ENCODE results near the gene OMG.

Gene OMG

GRCh38 chr17:31329221-31329620 lies 32.2 kb upstream of the OMG start:
- Histone ChIP-seq H3K9me2 (ENCODE audit: low read depth, low read length) (no peaks in the 10 kb centered on the region), H3K27me3 (ENCODE audit: insufficient read depth, low read length) (no peaks in the 10 kb centered on the region), H3K27ac (ENCODE audit: low read depth, low read length, poor library complexity, severe bottlenecking) (no peak overlapping the region), H3K4me2 (ENCODE audit: low read length) (no peak overlapping the region), H3K4me1 (ENCODE audit: insufficient read depth, low read length, severe bottlenecking) (no peaks in the 10 kb centered on the region), H4K20me1 (ENCODE audit: insufficient read depth, low read length) (no peaks in the 10 kb centered on the region), H3K79me2 (ENCODE audit: insufficient read depth, low read length) (no peaks in the 10 kb centered on the region), H3F3A (ENCODE audit: insufficient read depth, low read length) (no peaks in the 10 kb centered on the region; the same call in 1 of the 2 replicates), H2AFZ (ENCODE audit: low read length) (no peak overlapping the region), H3K36me3 (ENCODE audit: insufficient read depth, low read length) (peaks cover 10% of the 10 kb centered on the region), H3K4me3 (ENCODE audit: low read depth, low read length, poor library complexity, severe bottlenecking) (no peak overlapping the region), H3K9me3 (ENCODE audit: low read length) (no peaks in the 10 kb centered on the region), H3K9ac (ENCODE audit: low read length) (no peak overlapping the region)
- TF ChIP-seq CTCF (IDR thresholded peaks at IDR 0.05; ENCODE audit: low read length) (no peak), EZH2 (IDR thresholded peaks at IDR 0.05; ENCODE audit: borderline replicate concordance, low read length) (no peak)

GRCh38 chr17:31328160-31328535 lies 31.1 kb upstream of the OMG start:
- no peak for TF ChIP-seq EZH2 (IDR thresholded peaks at IDR 0.05; ENCODE audit: borderline replicate concordance, low read length)
- no peak for TF ChIP-seq CTCF (IDR thresholded peaks at IDR 0.05; ENCODE audit: low read length)
- no peak overlapping the region for H2AFZ ChIP-seq (ENCODE audit: low read length)
- no peak overlapping the region for H3K4me3 ChIP-seq (ENCODE audit: low read depth, low read length, poor library complexity, severe bottlenecking)
- H4K20me1 ChIP-seq (ENCODE audit: insufficient read depth, low read length), result no peaks in the 10 kb centered on the region
- H3K27me3 ChIP-seq (ENCODE audit: insufficient read depth, low read length), result no peaks in the 10 kb centered on the region
- no peak overlapping the region for H3K4me2 ChIP-seq (ENCODE audit: low read length)
- no peaks in the 10 kb centered on the region for H3K9me3 ChIP-seq (ENCODE audit: low read length)
- H3K4me1 ChIP-seq (ENCODE audit: insufficient read depth, low read length, severe bottlenecking), result no peaks in the 10 kb centered on the region
- no peaks in the 10 kb centered on the region; the same call in 1 of the 2 replicates for H3F3A ChIP-seq (ENCODE audit: insufficient read depth, low read length)
- H3K27ac ChIP-seq (ENCODE audit: low read depth, low read length, poor library complexity, severe bottlenecking), result no peak overlapping the region
- no peak overlapping the region for H3K9ac ChIP-seq (ENCODE audit: low read length)
- H3K9me2 ChIP-seq (ENCODE audit: low read depth, low read length), result no peaks in the 10 kb centered on the region
- no peaks in the 10 kb centered on the region for H3K79me2 ChIP-seq (ENCODE audit: insufficient read depth, low read length)
- peaks cover 10% of the 10 kb centered on the region for H3K36me3 ChIP-seq (ENCODE audit: insufficient read depth, low read length)

- Histone ChIP-seq H3K27ac (ENCODE audit: low read depth, low read length, poor library complexity, severe bottlenecking) (no peak overlapping the region), H3K9me2 (ENCODE audit: low read depth, low read length) (no peaks in the 10 kb centered on the region), H3K36me3 (ENCODE audit: insufficient read depth, low read length) (peaks cover 10% of the 10 kb centered on the region), H2AFZ (ENCODE audit: low read length) (no peak overlapping the region), H3K9me3 (ENCODE audit: low read length) (no peaks in the 10 kb centered on the region), H3K4me2 (ENCODE audit: low read length) (no peak overlapping the region), H4K20me1 (ENCODE audit: insufficient read depth, low read length) (no peaks in the 10 kb centered on the region), H3K4me3 (ENCODE audit: low read depth, low read length, poor library complexity, severe bottlenecking) (no peak overlapping the region), H3K4me1 (ENCODE audit: insufficient read depth, low read length, severe bottlenecking) (no peaks in the 10 kb centered on the region), H3K27me3 (ENCODE audit: insufficient read depth, low read length) (no peaks in the 10 kb centered on the region), H3K79me2 (ENCODE audit: insufficient read depth, low read length) (no peaks in the 10 kb centered on the region), H3F3A (ENCODE audit: insufficient read depth, low read length) (no peaks in the 10 kb centered on the region; the same call in 1 of the 2 replicates), H3K9ac (ENCODE audit: low read length) (no peak overlapping the region)
- TF ChIP-seq EZH2 (IDR thresholded peaks at IDR 0.05; ENCODE audit: borderline replicate concordance, low read length) (no peak), CTCF (IDR thresholded peaks at IDR 0.05; ENCODE audit: low read length) (no peak)
These were observed 30.6 kb upstream of the OMG start for GRCh38 chr17:31327534-31328159.

Data from OCI-LY1 (cell line).